Aorta (tissue), 5 donors: ENCODE measurements around the gene SLX1A. TPM values are rescaled to one million over a fixed set of nuclear protein-coding genes. Genes with fewer than 3 reads are reported as not detected.
"Not testable (repeated sequence)": the region's sequence is repeated elsewhere in the genome, so short reads cannot be mapped to it uniquely, and the experiment has no call there.

ENCODE experiments used
- ATAC-seq: fragments of 200-7000 bp; cut with Tn5 transposase; one replicate; pipeline ENCODE4 v1.9.1; 2022; ENCODE audit warnings: moderate library complexity; ENCODE audit not compliant: low FRiP score
- DNase-seq, 2 donors: peaks; one replicate each; pipeline ENCODE4 v3.0.0-alpha.2; 2020
- H3K27ac ChIP-seq, 2 donors: one replicate each; pipeline ENCODE4 v1.5.1; 2013; ENCODE audit warnings: low read length in 2 of 2, mild to moderate bottlenecking in 2 of 2, moderate library complexity in 2 of 2, control low read depth in 1 of 2, inconsistent platforms in 1 of 2, low read depth in 1 of 2
- H3K27me3 ChIP-seq, 2 donors: one replicate each; pipeline ENCODE4 v1.6.1; 2013; ENCODE audit warnings: control low read depth in 1 of 2, low read length in 1 of 2, mild to moderate bottlenecking in 1 of 2, moderate library complexity in 1 of 2; ENCODE audit not compliant: insufficient read depth in 2 of 2, control insufficient read depth in 1 of 2
- H3K36me3 ChIP-seq, 2 donors: one replicate each; pipeline ENCODE4 v1.6.1; 2013; ENCODE audit warnings: control low read depth in 1 of 2, low read length in 1 of 2, mild to moderate bottlenecking in 1 of 2; ENCODE audit not compliant: insufficient read depth in 2 of 2, control insufficient read depth in 1 of 2
- H3K4me1 ChIP-seq, 2 donors: one replicate each; pipeline ENCODE4 v1.6.1; 2013; ENCODE audit warnings: low read length in 2 of 2, control low read depth in 1 of 2, mild to moderate bottlenecking in 1 of 2, moderate library complexity in 1 of 2; ENCODE audit not compliant: insufficient read depth in 2 of 2, control insufficient read depth in 1 of 2
- H3K4me3 ChIP-seq, 2 donors: one replicate each; pipeline ENCODE4 v1.5.1; 2013; ENCODE audit warnings: low read length in 2 of 2, control low read depth in 1 of 2, mild to moderate bottlenecking in 1 of 2
- H3K9me3 ChIP-seq: one replicate; pipeline ENCODE4 v1.6.1; 2013; ENCODE audit warnings: mild to moderate bottlenecking, low read length; ENCODE audit not compliant: control insufficient read depth
- WGBS, 2 donors: extraction: QIAGEN DNeasy Blood & Tissue Kit; methylation state at CpG; one replicate each; pipeline ENCODE4 v1.1.7; 2013; 5-methylcytosine and 5-hydroxymethylcytosine counted together
- intact Hi-C, 2 donors: fragments of 100-400 bp; cut with DNase I; formaldehyde crosslinking; loops; one replicate each; pipeline versions ENCODE4 v1.14.2 to v1.15.0; 2022
- polyA plus RNA-seq, 2 donors: library from polyadenylated mRNA; stranded (reverse); fragments of 200-250 nt; gene quantifications; one replicate each; pipeline ENCODE4 v1.2.3, GENCODE V29; 2013
- total RNA-seq, 2 donors: library from RNA; stranded (reverse); fragmentation: NEBNext Ultra II Directional; extraction: Animal tissue kit (Norgen Biotek cat#: 25700); gene quantifications; one replicate each; pipeline ENCODE4 v1.2.1, GENCODE V29; 2021
- donor health status: healthy with polysubstance abuse.
- donor health status: Bipolar disorder and iron deficiency.
- donor health status: DM: no; HTN: no; CAD: no.
- donor health status: DM: no; HTN: no; CAD: no.
- donor health status: DM: yes; HTN: yes; CAD: no.

SLX1A gene
- total and polyA plus RNA-seq, 4 donors: 19.8 to 66.6 (median 31.2) TPM

GRCh38 chr16:30155188-30155587, 38.5 kb upstream of the SLX1A start:
- ATAC-seq (no peak), DNase-seq (no peak)
- no peaks in the 10 kb centered on the region for H3K9me3 ChIP-seq
- H3K36me3 ChIP-seq: no peaks in the 10 kb centered on the region
- no peaks in the 10 kb centered on the region for H3K4me1 ChIP-seq
- no peak overlapping the region for H3K27ac ChIP-seq
- H3K4me3 ChIP-seq: no peak overlapping the region
- intact Hi-C loops: no loop called here
- no peaks in the 10 kb centered on the region for H3K27me3 ChIP-seq
- 97% methylated on average over 5 of the region's 5 CpGs for WGBS, 2 donors

GRCh38 chr16:30157214-30157613, 36.5 kb upstream of the SLX1A start:
- intact Hi-C loops: no loop called here
- no peaks in the 10 kb centered on the region for H3K4me1 ChIP-seq

GRCh38 chr16:30163538-30163937, 30.1 kb upstream of the SLX1A start:
- Histone ChIP-seq H3K4me3 (no peak overlapping the region), H3K27ac (no peak overlapping the region), H3K4me1 (no peaks in the 10 kb centered on the region), H3K27me3 (no peaks in the 10 kb centered on the region), H3K9me3 (no peaks in the 10 kb centered on the region), H3K36me3 (no peaks in the 10 kb centered on the region)
- intact Hi-C loops: loop anchor here in 1 of 2 donors (10.0 kb wide), 1 partner anchor 49 kb away; the partner anchor contains the start of gene GDPD3
- DNase-seq (no peak), ATAC-seq (no peak)
- WGBS, 2 donors: 68 to 69% methylated on average over 3 of the region's 3 CpGs

More at GRCh38 chr16:30157214-30157613, 36.5 kb upstream of the SLX1A start:
- Histone ChIP-seq H3K36me3 (no peaks in the 10 kb centered on the region), H3K27me3 (no peaks in the 10 kb centered on the region), H3K4me3 (no peak overlapping the region), H3K27ac (no peak overlapping the region), H3K9me3 (no peaks in the 10 kb centered on the region)
- WGBS, 2 donors: 79 to 81% methylated on average over 1 of the region's 1 CpG
- no peak for DNase-seq
- no peak for ATAC-seq

GRCh38 chr16:30166202-30166902, 27.3 kb upstream of the SLX1A start:
- Histone ChIP-seq H3K27ac (no peak overlapping the region), H3K36me3 (no peaks in the 10 kb centered on the region), H3K4me1 (no peaks in the 10 kb centered on the region), H3K27me3 (no peaks in the 10 kb centered on the region), H3K9me3 (no peaks in the 10 kb centered on the region), H3K4me3 (no peak overlapping the region)
- DNase-seq: no peak
- WGBS, 2 donors: 86 to 88% methylated on average over 11 of the region's 11 CpGs
- no peak for ATAC-seq
- intact Hi-C loops: loop anchor here in 1 of 2 donors (10.0 kb wide), 1 partner anchor 52 kb away; the partner anchor contains the start of gene GDPD3

GRCh38 chr16:30168746-30169145, 24.9 kb upstream of the SLX1A start:
- not testable (repeated sequence) for ATAC-seq
- intact Hi-C loops: loop anchor here in 1 of 2 donors (10.0 kb wide), 1 partner anchor 54 kb away; the partner anchor contains the start of gene GDPD3
- peak in 1 of 2 donors; percentile 6 for DNase-seq

GRCh38 chr16:30169416-30169815, 24.3 kb upstream of the SLX1A start:
- not testable (repeated sequence) for H3K4me1 ChIP-seq
- intact Hi-C loops: loop anchor here in 1 of 2 donors (10.0 kb wide), 1 partner anchor 55 kb away; the partner anchor contains the start of gene GDPD3
- WGBS, 2 donors: 94 to 98% methylated on average over 11 to 36 of the region's 38 CpGs

More at GRCh38 chr16:30168746-30169145, 24.9 kb upstream of the SLX1A start:
- not testable (repeated sequence) for H3K4me3 ChIP-seq, H3K36me3 ChIP-seq, H3K9me3 ChIP-seq, H3K4me1 ChIP-seq, H3K27ac ChIP-seq, H3K27me3 ChIP-seq
- 78 to 79% methylated on average over 13 to 16 of the region's 29 CpGs for WGBS, 2 donors

GRCh38 chr16:30170145-30170544, 23.5 kb upstream of the SLX1A start:
- intact Hi-C loops, H3K4me1 ChIP-seq, H3K36me3 ChIP-seq, H3K27me3 ChIP-seq, H3K9me3 ChIP-seq, DNase-seq, H3K4me3 ChIP-seq, ATAC-seq, H3K27ac ChIP-seq: not testable (repeated sequence)
- WGBS, 2 donors: 88 to 90% methylated on average over 15 to 27 of the region's 31 CpGs

More at GRCh38 chr16:30169416-30169815, 24.3 kb upstream of the SLX1A start:
- not testable (repeated sequence) for H3K9me3 ChIP-seq, ATAC-seq, H3K27ac ChIP-seq, H3K27me3 ChIP-seq, H3K4me3 ChIP-seq, H3K36me3 ChIP-seq
- peak in 1 of 2 donors; percentile 22 for DNase-seq

- ATAC-seq (no peak), DNase-seq (no peak)
- Histone ChIP-seq H3K27me3 (no peaks in the 10 kb centered on the region), H3K27ac (no peak overlapping the region), H3K4me1 (no peaks in the 10 kb centered on the region), H3K9me3 (no peaks in the 10 kb centered on the region), H3K36me3 (no peaks in the 10 kb centered on the region), H3K4me3 (no peak overlapping the region)
- 72% methylated on average over 7 of the region's 7 CpGs for WGBS, 2 donors
- intact Hi-C loops: no loop called here
Measured at GRCh38 chr16:30173054-30173453, 20.6 kb upstream of the SLX1A start.

- ATAC-seq, H3K36me3 ChIP-seq, H3K4me1 ChIP-seq, H3K4me3 ChIP-seq, H3K27ac ChIP-seq, H3K9me3 ChIP-seq, H3K27me3 ChIP-seq, intact Hi-C loops: not testable (repeated sequence)
- peak in 1 of 2 donors; percentile 49 for DNase-seq
- 88 to 90% methylated on average over 6 of the region's 6 CpGs for WGBS, 2 donors
Measured at GRCh38 chr16:30176876-30177275, 16.8 kb upstream of the SLX1A start.
